GM19324 (cell line): ENCODE measurements around the gene STK39.
A peak's percentile ranks its signal among the peaks of the same experiment; 100 is the strongest.

Source experiments
- ATAC-seq: cut with Tn5 transposase; IDR thresholded peaks from one replicate; pipeline ENCODE4 v1.9.1; 2021; ENCODE audit warnings: mild to moderate bottlenecking, moderate library complexity; ENCODE audit not compliant: unreplicated experiment, low FRiP score

The STK39 gene

DNA sequence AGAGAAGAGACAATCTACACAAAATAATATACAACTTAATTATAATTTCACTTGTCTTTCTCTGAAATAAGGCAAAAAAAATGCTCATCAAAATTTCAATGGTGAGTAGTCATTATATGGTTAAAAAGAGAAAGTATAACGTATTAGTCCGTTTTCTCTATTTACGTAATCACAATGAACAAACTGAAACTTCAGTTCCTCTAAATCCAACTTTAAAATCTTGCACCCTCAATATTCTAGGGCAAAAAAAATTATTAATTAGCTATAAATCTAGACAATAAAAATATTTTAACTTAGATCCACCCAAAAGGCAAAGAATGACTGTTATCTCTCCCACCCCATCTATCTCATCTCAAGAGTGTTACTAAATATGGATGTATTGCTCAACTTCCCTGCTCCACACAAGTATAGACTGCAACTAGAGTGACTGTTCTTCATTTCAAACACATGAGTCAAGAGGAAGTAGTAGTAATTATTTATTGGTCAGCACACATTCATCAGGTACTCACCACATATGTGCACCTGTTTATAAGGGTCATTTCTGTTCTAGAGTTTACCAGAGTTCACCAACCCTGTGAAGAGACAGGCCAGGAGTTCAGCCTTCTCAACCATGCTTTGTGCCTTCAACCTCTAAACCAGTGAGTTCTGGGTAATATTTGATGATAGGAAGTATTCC, 36.4 kb downstream of the STK39 start:
- no peak for ATAC-seq

DNA sequence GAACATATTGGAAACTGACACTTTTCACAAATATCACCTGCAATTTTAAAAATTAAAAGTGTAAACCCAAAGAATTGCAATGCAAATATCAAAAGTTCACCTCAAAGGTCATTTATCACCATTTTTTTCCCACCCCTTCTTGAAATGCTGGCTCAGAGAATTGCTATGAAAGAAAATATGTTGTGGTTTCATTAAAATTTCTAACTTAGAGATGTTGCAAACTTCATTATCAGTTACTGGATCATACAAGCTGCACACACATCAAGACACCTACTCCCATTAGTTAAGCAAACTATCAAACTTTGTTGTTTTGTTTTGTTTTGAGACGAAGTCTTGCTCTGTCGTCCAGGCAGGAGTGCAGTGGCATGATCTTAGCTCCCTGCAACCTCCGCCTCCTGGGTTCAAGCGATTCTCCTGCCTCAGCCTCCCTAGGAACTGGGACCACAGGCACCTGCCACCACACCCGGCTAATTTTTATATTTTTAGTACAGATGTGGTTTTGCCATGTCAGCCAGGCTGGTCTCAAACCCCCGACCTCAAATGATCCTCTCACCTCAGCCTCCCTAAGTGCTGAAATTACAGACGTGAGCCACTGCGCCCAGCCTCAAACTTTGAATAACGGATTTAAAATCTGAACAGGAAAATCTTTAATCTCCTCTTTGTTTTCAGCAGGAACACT, 37.0 kb downstream of the STK39 start:
- ATAC-seq: no peak

DNA sequence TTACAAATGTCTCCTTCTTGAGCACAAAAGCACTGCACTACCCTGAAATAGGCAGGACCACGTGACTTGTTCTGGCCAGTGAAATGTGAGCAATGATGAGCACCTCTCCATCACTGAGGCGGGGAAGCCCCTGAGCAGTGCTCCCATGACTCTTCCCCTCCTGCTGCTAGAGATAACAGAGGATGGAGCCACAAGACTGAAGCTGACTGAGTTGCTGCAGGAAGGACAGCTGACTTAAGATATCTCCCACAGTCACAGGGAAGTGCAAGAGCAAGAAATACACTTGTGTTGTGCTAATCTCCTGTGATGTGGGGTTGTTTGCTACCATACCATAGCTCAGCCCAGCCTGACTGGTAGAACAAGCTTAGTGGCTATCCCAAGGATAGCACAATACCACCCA, 38.7 kb downstream of the STK39 start:
- no peak for ATAC-seq

DNA sequence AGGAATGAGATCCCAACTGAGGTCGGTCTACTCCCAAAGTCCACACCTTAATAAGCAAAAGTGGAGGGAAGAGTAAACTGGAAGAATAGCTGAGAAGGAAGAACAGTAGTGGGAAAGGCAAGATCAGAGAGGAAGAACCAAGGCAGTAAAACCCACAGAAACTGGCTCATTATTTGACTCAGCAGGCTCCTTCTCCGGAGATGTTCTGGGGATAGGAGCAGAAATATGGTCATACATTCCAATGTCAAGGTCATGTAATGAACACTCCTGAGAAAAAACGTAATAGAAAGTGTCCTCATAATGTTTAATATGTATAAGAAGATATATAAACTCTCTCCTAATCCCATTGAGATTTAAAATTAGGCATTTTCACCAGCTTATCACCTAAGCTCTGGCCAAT, 39.5 kb downstream of the STK39 start:
- no peak for ATAC-seq

DNA sequence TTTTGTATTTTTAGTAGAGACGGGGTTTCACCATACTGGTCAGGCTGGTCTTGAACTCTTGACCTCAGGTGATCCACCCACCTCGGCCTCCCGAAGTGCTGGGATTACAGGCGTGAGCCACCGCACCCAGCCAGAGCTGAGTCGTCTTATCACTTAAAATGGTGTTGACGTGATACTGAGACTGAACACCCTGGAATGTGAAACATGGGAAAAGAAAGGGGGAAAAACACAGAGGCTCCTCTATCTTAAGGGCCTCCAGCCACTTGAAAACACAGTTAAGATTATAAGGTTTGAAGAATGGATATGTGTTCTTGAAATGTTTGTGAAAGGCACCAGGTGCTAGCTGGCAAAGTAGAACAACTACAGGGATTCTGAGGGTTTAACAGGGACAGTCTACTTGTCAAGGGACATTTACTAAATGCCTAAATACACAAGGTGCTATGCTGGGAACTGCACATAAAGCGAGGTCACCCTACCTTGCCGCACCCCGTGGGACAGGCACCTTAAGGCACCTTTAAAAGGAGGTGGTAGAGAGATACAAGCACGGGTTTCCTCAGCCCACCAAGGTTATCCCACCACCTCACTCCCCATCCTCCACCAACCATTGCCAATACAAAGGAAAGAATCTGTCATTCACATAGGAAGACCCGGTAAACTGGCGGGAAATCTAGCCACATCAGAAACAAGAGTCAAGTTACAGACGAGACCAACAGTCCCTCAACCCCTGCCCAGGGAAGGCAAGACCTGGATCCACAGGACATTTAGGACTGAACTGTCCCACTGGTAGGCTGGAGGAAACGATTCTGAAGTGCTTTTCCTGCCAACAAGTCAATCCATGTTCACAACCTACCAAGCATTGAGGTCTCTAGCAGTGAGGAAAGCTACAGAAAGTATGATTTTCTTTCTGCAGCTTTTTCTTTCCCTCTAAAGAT, 43.4 kb downstream of the STK39 start:
- ATAC-seq: no peak

DNA sequence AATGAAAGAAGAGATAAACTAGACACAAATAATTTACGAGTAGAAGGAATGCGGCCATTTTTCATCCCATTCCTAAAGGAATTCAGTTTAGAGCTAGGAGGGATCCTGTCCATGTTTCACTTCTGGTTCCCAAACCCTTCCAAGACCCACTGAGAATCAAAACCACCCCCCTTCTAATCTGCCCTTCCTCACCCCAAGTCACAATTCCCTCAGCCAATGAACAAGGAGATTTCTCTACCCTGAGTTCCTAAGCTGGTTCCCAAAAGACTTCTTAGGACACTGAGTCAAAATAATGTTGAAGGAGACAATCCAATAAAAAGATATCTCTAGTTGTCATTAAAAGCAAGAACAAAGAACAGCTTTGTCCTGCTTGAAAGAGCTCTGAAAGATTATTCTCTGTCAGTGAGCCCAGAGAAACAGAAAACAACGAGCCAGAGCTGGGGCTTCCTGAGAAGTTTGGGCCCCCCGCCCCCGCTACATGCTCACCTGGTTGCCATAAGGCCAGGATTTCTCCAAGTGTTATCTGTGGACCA, 45.7 kb downstream of the STK39 start:
- ATAC-seq: no peak

DNA sequence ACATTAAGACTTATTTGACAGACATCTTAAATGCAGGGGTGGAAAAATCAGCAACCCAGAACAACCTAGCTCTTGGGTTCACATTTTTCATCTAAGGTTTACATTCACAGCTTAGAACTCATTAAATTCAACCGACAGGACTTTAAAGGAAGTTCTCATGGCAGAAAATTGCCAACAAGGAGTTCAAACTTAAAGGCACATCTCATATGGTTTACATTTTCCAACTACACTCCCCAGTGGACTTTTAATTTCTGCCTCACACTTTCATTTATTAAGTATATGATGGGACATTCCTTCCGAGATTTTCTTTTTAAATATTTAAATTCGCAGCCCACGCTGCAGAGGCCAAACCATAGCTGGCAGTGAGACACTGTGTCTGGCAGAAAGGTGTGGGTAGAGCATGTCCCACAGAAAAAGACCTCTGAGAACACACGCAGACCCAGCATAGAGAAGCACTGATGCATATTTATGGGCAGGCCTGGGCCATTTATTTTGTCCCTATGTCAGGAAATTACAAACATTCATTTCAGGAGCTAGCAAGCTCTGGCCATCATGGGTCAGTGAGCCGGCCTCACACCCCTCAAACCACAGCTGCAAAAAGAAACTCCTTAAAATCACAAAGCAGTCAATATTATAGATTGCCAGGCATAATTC, 46.3 kb downstream of the STK39 start:
- ATAC-seq: no peak

DNA sequence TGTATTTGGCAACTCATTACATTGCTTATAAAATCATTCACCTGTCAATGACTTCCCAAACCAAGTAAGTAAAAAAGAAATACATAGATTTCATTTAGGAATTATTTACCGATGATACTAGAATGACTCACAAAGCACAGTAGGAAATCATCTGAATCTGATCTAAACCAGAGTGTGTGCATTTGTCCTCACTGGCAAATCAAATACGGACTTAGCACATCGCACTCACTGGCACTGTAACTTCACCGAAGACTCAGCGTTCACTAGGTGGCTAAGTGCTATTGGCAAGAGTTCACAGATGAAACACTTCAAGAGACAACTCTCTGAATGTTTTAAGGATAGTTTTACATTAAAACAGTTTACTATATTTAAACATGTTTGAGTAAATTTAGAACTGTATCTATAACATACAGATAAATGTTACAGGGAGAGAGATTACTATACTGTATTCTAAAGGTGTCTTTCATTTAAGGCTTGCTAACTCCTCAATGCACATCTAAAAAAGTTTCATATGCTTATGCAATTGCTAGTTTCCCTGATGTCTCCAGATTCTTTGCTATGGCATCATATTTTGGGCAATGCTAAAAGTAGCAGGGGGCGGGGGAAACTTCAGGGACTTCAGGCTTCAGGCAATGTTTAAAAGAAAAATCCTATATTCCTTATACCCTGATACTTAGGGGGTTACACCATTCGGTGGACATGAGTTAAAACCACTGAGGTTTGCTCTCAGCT, 48.8 kb downstream of the STK39 start:
- no peak for ATAC-seq

DNA sequence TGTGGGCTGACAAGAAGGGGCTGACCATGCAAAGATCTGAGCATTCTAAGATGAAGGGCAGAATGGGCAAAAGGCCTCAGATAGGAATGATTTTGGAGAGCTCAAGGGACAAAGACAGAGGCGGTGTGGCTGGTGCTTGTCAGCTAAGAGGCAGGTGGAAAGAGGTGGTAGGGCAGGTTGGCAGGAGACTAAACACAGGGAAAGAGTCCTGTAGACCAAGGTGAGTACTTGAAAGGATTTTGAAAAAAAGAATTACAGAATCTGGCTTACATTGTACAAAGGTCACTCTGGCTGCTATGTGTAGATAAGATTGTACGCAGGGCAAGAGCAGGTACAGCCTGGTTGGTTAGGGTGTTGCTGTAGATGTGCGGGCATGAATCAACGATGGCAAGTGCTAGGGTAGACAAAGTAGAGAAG, 50.6 kb downstream of the STK39 start:
- ATAC-seq: no peak

DNA sequence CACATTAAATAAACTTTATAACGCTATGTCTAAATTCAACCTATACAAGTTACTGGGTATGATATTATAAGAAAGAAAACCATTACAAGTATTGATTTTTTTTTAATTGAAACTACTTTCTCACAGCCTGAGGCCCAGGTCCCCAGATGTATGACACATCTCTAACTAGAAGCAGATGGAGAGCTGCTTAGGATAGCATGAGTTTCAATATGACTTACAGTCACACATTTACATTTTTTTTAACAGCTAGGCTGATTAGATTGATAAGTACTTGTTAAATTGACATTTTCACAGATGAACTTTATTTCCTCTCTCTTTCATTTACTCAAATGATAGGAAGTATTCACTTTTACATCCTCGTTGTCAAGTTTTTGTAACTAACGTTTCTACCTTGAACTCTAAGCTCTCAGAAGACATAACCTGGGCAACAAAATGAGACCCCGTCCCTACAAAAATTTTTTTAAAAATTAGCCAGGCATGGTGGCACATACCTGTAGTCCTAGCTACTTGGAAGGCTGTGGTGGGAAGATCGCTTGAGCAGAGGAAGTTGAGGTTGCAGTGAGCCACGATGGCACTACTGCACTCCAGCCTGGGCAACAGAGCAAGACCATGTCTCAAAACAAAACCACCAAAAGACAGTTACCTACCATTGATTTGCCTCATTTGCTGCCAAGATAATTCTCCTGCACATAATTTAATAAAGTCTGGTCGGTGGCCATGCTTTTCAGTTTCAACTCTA, 52.4 kb downstream of the STK39 start:
- ATAC-seq: peak; percentile 80

DNA sequence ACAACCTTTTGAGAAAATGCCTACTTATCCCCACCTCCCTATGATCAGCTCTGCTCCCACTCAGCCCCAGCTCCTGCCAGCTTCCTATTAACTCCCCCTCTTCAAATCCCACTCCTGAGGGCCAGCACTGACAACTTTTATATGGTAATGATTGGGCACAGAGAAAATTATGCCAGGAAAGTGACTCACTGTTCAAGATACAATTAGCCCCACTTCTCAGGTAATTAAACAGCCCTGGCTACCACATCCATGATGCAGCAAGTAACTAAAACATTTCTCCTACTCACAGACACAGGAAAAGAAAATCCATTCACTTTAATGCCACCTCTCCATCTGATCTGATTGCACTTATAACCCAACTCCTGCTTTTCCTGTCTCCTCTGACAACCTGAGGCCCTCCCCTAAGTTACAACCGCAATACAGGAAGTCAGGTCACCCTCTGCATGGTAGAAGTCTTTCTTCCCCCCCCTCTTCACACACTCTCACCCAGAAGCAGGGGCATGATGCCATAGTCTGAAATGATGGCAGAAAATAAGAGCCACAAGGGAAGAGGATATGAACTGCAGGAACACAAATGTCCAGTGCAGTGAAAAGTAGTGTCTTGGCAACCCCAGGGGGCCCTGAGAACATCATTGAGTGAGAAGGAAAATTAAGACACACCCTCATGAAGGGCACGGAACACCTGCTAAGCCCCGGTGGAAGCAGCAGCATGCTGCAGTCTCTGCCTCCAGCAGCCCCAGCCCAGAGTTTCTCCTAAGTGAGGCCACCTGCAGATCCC, 54.4 kb downstream of the STK39 start:
- no peak for ATAC-seq

DNA sequence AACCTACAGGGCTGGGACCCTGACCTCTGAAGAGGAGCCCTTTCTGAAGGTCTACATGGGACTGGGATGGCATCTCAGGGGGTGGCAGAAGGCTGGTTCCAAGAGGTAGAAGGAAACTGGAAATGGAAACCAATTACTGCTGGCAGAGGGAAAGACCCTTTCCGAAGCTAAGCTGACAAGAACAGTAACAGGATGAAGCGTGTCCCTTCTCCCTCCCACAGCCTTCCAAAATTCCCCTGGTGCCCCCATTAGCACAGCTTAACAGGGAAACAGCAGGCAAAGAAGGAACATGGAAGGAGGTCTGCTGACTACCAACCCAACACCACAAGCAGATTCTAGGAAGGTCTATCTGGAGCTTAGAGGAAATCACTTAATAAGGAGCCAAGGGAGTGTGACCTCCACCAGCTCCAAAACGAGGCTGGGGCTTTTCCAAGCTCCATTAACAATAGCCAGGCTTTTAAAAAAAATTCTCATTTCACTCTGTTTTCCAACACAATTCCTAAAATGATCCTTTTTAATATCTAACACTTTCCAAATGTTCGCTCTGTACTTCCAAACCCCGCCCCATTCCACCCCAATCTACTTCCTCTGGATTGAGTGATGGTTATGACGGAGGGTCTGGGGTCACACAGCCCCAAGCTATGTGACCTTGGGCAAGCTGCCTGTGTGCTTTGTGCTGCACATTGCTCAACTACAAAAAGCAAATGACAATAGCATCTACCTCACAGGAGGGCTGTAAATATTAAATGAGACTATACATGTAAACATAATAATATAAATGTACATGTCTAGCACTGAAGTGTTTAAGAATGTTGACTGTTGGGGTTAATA, 55.2 kb downstream of the STK39 start:
- ATAC-seq: no peak

DNA sequence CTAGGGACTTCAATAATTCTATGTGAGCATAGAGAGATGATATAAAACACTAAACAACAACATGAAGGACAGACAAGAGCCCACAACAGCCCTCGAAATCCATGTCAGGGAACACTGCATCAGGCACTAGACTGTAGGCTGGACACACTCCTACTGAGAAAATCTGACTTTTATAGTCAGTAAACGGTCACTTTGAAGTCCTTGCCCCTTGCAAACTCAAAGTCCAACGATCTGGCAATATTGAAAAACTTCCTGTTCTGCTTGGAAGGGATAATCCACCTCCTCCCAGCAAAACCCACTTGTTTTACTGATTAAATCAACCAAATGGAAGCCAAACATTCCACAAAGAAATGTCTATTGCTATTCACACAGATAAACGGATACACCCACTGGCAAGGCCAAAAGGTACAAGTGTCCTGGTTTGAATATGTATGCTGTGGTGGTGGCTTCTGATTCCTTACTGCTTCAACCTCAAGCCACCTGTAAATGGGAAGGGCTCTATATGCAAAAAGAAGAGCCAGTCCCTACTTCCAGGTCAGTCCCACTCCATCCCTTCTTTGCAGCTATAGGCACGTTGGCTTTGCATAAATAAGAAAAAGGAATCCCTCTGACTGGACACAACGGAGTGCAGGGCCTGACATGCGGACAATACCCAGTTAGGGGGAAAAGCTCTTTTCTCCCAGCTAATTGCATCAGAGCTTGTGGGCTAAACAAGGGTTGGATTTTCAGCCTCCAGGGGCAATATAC, 56.6 kb downstream of the STK39 start:
- no peak for ATAC-seq

DNA sequence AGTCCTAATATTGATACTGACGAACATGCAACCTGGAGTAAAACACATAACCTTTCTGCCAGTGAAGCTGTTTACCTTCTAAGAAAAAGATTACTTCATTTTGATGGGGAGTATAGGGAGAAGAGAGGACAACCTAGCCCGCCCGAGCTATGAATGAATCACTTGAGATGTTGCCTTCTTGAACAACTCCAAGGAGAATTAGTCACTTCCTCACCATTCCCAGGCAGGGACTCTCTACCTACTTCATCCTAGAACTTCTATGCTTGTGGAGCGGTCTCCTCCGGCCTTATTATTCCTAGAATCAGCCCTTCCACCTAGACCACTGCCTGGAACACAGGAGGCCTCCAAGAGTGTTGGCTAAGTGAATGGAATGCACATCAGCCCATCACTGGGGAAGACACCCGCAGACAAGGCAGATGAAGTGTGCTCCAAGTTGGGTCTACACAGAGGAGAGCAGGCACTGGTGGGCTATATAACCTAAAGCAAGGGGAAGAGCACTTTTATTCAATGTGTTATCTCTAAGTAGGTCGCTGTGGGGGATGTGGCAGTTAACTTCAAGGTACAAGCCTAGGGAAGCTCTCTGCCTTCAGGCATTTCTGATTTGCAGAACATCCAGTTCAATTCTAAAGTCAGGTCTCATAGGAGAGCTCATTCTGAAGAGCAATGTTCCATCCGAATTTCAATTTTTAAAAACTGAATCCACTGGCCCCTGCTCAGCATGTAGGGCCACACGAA, 57.4 kb downstream of the STK39 start:
- no peak for ATAC-seq

DNA sequence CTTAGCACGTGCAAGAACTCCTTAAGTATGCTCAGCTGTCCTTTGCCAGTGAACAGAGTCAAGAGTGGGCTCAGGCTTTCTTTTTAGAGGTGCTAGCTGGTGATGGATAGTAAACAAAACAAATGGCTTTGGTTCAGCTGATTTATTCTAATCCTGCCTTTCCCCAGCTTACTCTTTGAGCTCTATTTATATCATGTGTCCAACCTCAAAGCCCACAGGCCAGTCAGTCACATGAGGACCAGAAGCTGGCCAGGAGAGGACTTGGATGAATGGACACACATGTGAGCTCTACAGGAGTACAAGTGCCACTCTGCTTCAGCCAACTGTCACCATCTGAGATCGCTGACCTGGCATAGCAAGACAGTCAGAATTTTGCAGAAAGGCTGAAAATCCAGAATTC, 59.4 kb downstream of the STK39 start:
- no peak for ATAC-seq

DNA sequence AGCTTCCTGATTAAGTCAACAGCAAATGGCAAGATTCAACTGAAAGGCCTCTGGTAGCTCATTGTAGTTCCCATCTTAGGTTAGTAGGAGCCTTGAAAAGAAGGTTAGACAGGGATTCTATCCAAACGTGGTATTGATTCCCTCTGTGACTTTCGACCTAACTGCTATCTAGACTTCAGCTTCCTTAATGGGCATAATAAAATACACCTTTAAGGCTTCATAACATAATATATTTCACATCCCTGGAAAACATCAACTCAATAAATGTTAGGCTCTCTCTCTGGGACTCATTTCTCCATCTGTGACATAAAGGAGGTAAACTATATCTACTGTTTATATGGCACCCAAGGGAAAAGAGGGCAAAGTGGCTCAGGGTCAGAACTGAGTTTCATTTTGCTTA, 60.9 kb downstream of the STK39 start:
- ATAC-seq: no peak
